HFF-Myc (cell line): Measurements from ENCODE around the gene NLRC5.

Experiments used
- DNase-seq: peaks from one replicate; pipeline ENCODE4 v3.0.0-alpha.2; 2011; ENCODE audit warnings: low read depth; ENCODE audit errors: extremely low read depth
- H3K4me3 ChIP-seq: replicated peaks from 2 replicates; pipeline ENCODE4 v1.5.1; 2011; ENCODE audit warnings: low read depth, mild to moderate bottlenecking, control low read depth, low read length
- TF ChIP-seq, protein P1 (sequence below): IDR thresholded peaks from 2 replicates; pipeline ENCODE4 v1.5.1; 2012; ENCODE audit warnings: mild to moderate bottlenecking, low read depth, low read length, control low read depth; ENCODE audit errors: missing control alignments

Gene NLRC5

DNA sequence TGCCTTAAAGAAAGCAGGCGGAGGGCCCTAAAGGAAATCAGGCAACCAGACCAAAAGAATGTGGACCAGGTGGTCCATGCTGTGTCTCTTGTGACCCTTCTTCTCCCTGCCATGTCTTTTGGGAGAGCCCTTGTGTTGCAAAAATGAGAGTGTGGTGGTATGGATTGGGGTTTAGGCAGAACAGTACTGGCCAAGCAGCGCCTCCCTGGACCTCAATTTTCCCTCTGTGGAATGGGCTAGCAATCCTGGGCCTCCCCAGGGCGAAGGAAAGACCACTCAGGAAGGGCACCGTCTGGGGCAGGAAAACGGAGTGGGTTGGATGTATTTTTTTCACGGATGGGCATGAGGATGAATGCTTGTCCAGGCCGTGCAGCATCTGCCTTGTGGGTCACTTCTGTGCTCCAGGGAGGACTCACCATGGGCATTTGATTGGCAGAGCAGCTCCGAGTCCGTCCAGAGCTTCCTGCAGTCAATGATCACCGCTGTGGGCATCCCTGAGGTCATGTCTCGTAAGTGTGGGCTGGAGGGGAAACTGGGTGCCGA lies 7.6 kb upstream of the NLRC5 start:
- no peak overlapping the region for H3K4me3 ChIP-seq
- TF ChIP-seq, protein P1, sequence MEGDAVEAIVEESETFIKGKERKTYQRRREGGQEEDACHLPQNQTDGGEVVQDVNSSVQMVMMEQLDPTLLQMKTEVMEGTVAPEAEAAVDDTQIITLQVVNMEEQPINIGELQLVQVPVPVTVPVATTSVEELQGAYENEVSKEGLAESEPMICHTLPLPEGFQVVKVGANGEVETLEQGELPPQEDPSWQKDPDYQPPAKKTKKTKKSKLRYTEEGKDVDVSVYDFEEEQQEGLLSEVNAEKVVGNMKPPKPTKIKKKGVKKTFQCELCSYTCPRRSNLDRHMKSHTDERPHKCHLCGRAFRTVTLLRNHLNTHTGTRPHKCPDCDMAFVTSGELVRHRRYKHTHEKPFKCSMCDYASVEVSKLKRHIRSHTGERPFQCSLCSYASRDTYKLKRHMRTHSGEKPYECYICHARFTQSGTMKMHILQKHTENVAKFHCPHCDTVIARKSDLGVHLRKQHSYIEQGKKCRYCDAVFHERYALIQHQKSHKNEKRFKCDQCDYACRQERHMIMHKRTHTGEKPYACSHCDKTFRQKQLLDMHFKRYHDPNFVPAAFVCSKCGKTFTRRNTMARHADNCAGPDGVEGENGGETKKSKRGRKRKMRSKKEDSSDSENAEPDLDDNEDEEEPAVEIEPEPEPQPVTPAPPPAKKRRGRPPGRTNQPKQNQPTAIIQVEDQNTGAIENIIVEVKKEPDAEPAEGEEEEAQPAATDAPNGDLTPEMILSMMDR: no peak
- DNase-seq: no peak

DNA sequence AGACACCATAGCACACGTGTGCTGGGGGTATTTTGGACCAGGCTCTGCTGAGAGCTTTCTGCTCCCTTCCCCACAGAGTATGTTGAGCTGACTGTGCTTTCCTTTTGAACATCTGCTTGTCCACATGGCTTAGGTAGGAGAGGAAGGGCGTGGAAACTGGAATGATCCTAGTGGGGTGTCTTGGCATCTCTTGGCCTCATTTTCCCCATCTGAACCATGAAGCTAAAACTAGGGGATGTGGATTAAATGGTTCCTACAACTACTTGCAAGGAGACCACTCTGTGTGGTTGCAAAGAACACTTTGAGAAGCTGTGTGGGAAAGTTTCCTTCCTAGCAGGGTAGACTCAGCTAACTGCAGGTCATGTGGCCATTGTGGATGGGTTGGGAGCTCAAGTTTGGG lies 6.7 kb upstream of the NLRC5 start:
- H3K4me3 ChIP-seq: no peak overlapping the region
- DNase-seq: no peak
- TF ChIP-seq, protein P1: no peak

DNA sequence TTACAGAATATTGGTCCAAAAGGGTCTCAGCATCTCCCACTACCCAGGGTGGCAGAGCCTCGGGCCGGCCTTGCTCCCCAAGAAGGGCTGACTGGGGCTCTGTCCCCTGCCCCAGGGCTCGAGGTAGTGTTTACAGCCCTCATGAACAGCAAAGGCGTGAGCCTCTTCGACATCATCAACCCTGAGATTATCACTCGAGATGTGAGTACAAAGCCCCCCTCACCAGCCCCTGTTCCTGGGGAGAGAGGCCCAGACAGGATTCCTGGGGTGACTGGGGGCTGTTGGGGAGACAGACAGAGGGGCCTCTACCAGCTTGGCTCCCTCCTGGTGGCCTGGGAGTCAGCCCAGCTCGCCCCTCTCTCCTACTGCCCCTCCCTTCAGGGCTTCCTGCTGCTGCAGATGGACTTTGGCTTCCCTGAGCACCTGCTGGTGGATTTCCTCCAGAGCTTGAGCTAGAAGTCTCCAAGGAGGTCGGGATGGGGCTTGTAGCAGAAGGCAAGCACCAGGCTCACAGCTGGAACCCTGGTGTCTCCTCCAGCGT lies 6.1 kb upstream of the NLRC5 start:
- no peak overlapping the region for H3K4me3 ChIP-seq
- no peak for DNase-seq

DNA sequence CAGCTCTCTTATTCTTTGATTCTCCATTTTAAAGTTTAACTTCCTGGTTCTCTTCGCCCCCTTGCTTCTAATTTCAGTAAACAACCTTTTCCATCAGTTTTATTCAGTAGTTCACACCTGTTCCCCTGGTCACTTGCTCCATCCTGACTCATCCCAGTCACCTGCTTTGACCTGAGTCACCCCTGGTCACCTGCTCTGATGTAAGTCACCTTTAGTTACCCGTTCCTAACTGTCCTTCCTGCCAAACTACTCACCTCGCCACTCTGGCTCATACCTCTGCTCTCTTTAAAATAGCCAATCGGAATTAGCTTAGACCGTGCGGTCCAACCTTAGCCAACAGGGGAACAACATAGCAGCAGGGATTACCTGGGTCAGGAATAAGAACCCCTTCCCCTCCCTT lies 4.7 kb upstream of the NLRC5 start:
- no peak for DNase-seq
- no peak overlapping the region for H3K4me3 ChIP-seq
- TF ChIP-seq, protein P1: no peak

More for the DNA sequence above, 6.1 kb upstream of the NLRC5 start:
- TF ChIP-seq, protein P1: no peak

DNA sequence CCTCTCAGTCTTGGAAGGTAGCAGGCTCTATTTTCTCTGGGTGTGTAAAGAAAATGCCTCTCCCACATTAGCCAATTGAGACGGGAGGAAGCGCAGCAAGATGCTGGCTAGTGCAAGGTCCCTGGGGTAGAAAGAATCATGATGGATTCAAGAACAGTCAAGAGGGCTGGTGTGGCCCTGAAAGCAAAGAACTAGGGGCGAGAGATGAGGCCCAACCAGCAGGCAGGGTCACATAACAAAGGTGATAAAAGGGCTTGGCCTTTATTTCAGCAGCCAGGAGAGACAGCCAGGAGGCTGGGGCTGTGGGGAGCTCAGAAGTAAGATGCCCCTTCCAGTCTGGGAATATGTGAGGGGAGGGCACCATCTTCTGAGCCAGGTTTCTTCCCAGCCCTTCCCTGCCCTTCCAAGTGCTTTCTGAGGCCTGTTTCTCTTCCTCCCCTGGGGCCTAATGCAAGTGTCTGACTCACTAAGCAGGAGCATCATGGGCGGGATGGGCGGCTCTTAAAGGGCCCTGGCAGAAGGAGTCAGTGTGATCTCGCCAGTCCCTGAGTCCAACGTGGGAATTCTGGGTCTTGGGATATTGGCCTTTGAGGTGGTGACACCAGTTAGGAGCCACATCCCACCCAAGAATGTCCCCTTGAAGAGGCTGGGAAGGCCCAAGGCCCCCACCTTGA lies 3.9 kb upstream of the NLRC5 start:
- TF ChIP-seq, protein P1: no peak
- DNase-seq: peak; percentile 63
- no peak overlapping the region for H3K4me3 ChIP-seq

DNA sequence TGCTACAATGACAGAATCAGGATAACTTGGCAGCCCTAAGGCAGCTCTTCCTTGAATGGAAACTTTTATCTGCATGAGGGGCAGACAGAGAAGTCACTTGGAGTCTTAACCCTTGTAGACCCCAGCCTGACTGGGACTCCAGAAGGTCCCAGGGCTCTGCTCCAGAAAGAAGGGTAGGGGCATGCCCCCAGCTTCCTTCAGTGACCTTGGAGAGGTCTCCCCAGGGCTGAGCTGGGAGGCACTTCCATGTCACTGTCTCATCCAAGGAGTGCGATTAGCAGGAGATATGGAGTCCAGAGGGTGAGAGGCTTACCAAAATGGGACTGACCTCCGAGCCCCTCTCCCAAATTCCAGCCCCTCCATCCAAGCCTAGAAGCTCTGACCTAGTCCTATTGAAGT lies 3.4 kb upstream of the NLRC5 start:
- no peak overlapping the region for H3K4me3 ChIP-seq
- TF ChIP-seq, protein P1: no peak
- no peak for DNase-seq
